ENCODE measurements around the gene LRWD1. TPM values are rescaled to one million over a fixed set of nuclear protein-coding genes. Genes with fewer than 3 reads are reported as not detected.
A peak's percentile ranks its signal among the peaks of the same experiment; 100 is the strongest.

The LRWD1 gene
- total RNA-seq, 2 donors from 2014 or later = 30.9 to 43.5 TPM

- H3K9me3 Mint-ChIP-seq = no peaks in the 10 kb centered on the region
- no peaks in the 10 kb centered on the region for H3K4me1 Mint-ChIP-seq
- H3K27ac ChIP-seq (ENCODE audit: low read depth, low read length) = no peak overlapping the region
- no peak overlapping the region for H3K4me3 ChIP-seq (ENCODE audit: low read length)
- peaks cover 9% of the 10 kb centered on the region for H3K36me3 ChIP-seq (ENCODE audit: control insufficient read depth, insufficient read depth, low read length)
- TF ChIP-seq, protein P1, sequence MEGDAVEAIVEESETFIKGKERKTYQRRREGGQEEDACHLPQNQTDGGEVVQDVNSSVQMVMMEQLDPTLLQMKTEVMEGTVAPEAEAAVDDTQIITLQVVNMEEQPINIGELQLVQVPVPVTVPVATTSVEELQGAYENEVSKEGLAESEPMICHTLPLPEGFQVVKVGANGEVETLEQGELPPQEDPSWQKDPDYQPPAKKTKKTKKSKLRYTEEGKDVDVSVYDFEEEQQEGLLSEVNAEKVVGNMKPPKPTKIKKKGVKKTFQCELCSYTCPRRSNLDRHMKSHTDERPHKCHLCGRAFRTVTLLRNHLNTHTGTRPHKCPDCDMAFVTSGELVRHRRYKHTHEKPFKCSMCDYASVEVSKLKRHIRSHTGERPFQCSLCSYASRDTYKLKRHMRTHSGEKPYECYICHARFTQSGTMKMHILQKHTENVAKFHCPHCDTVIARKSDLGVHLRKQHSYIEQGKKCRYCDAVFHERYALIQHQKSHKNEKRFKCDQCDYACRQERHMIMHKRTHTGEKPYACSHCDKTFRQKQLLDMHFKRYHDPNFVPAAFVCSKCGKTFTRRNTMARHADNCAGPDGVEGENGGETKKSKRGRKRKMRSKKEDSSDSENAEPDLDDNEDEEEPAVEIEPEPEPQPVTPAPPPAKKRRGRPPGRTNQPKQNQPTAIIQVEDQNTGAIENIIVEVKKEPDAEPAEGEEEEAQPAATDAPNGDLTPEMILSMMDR (conservative IDR thresholded peaks at IDR 0.05) = no peak
- no peaks in the 10 kb centered on the region for H3K9me3 ChIP-seq (ENCODE audit: control insufficient read depth, low read length)
- peaks cover 26% of the 10 kb centered on the region for H3K36me3 Mint-ChIP-seq (ENCODE audit: low read depth)
- H3K27me3 Mint-ChIP-seq (ENCODE audit: insufficient read depth) = no peaks in the 10 kb centered on the region
- DNase-seq = peak; percentile 39
- no peaks in the 10 kb centered on the region for H3K4me1 ChIP-seq (ENCODE audit: control insufficient read depth, insufficient read depth, low read length)
- H3K4me3 Mint-ChIP-seq = no peak overlapping the region
- no peak overlapping the region for H3K27ac Mint-ChIP-seq
- 82 to 95% methylated on average over 7 to 10 of the region's 10 CpGs for WGBS, 2 experiments (ENCODE audit: insufficient coverage in 1 of 2, insufficient read length in 1 of 2)
- H3K9ac ChIP-seq (ENCODE audit: extremely low read depth, low read length, poor library complexity, severe bottlenecking) = no peak overlapping the region
- H3K27me3 ChIP-seq (ENCODE audit: control insufficient read depth, insufficient read depth, low read length, poor library complexity, severe bottlenecking) = no peaks in the 10 kb centered on the region
Observed at GRCh38 chr7:102456327-102456726, 8.5 kb upstream of the LRWD1 start.

DNA sequence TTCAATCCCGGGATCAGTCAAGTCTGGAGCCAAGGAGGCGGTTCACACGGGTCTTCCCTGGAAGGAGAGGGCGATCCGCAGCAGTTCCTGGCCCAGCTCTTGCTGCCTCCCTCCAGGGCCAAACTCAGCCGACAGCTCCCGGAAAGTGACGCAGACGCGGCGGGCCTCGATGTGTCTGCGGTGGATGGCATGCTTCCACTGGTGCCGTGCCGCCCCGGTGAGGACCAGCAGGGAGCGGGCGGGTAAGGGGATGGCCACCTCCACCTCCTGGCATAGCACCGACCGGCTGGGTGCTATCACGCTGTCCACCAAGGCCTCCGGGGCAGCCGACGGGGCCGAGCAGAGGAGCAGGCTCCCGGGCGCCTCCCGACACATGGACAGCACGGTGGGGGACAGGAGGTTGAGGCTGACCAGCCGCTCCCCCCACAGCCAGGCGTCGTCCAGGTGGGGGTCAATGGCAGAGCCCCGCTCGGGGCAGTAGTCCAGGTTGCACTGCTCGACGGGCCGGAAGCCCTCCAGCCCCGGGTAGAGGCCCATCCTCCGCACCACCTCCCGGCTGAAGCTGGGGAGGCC lies 7.3 kb upstream of the LRWD1 start:
- no peak for DNase-seq
- TF ChIP-seq, protein P1 (conservative IDR thresholded peaks at IDR 0.05) = no peak
- 96 to 97% methylated on average over 28 to 40 of the region's 40 CpGs for WGBS, 2 experiments (ENCODE audit: insufficient coverage in 1 of 2, insufficient read length in 1 of 2)
- Histone ChIP-seq H3K4me3 (ENCODE audit: low read length) (no peak overlapping the region), H3K4me1 (ENCODE audit: control insufficient read depth, insufficient read depth, low read length) (no peaks in the 10 kb centered on the region), H3K27me3 (ENCODE audit: control insufficient read depth, insufficient read depth, low read length, poor library complexity, severe bottlenecking) (no peaks in the 10 kb centered on the region), H3K9ac (ENCODE audit: extremely low read depth, low read length, poor library complexity, severe bottlenecking) (no peak overlapping the region), H3K36me3 (ENCODE audit: control insufficient read depth, insufficient read depth, low read length) (peaks cover 9% of the 10 kb centered on the region), H3K9me3 (ENCODE audit: control insufficient read depth, low read length) (no peaks in the 10 kb centered on the region), H3K27ac (ENCODE audit: low read depth, low read length) (no peak overlapping the region)
- Mint-ChIP-seq H3K4me1 (no peaks in the 10 kb centered on the region), H3K27me3 (ENCODE audit: insufficient read depth) (no peaks in the 10 kb centered on the region), H3K27ac (no peak overlapping the region), H3K36me3 (ENCODE audit: low read depth) (peaks cover 31% of the 10 kb centered on the region), H3K4me3 (no peak overlapping the region), H3K9me3 (no peaks in the 10 kb centered on the region)

- no peak for DNase-seq
- Mint-ChIP-seq H3K36me3 (ENCODE audit: low read depth) (peaks cover 34% of the 10 kb centered on the region), H3K4me3 (no peak overlapping the region), H3K9me3 (no peaks in the 10 kb centered on the region), H3K27me3 (ENCODE audit: insufficient read depth) (no peaks in the 10 kb centered on the region), H3K4me1 (peaks cover 7% of the 10 kb centered on the region), H3K27ac (no peak overlapping the region)
- 94 to 96% methylated on average over 21 of the region's 24 CpGs for WGBS, 2 experiments (ENCODE audit: insufficient coverage in 1 of 2, insufficient read length in 1 of 2)
- Histone ChIP-seq H3K27ac (ENCODE audit: low read depth, low read length) (no peak overlapping the region), H3K27me3 (ENCODE audit: control insufficient read depth, insufficient read depth, low read length, poor library complexity, severe bottlenecking) (no peaks in the 10 kb centered on the region), H3K4me3 (ENCODE audit: low read length) (no peak overlapping the region), H3K4me1 (ENCODE audit: control insufficient read depth, insufficient read depth, low read length) (no peaks in the 10 kb centered on the region), H3K36me3 (ENCODE audit: control insufficient read depth, insufficient read depth, low read length) (peaks cover 9% of the 10 kb centered on the region), H3K9ac (ENCODE audit: extremely low read depth, low read length, poor library complexity, severe bottlenecking) (no peak overlapping the region), H3K9me3 (ENCODE audit: control insufficient read depth, low read length) (no peaks in the 10 kb centered on the region)
- TF ChIP-seq, protein P1 (conservative IDR thresholded peaks at IDR 0.05) = no peak
Observed at GRCh38 chr7:102459221-102459844, 5.5 kb upstream of the LRWD1 start.

Data from endodermal cell (in vitro differentiated cells).